ENCODE results near the gene APOF.
"Not testable (repeated sequence)": the region's sequence is repeated elsewhere in the genome, so short reads cannot be mapped to it uniquely, and the experiment has no call there.

Gene APOF

GRCh38 chr12:56362130-56363059 lies at the start of gene APOF:
Gene APOF (minus strand): TSS chr12:56362857. CDS start chr12:56362745, 112 bp downstream.
- intact Hi-C loops (cut with DNase I): loop anchor here (5.0 kb wide), 1 partner anchor 100 kb away; no protein-coding TSS in a partner anchor
- no peak for DNase-seq

- intact Hi-C loops (cut with DNase I): no loop called here
- DNase-seq: peak in 1 of 10 donors; percentile 59
These were observed 49.4 kb upstream of the APOF start for GRCh38 chr12:56411781-56412639.

GRCh38 chr12:56410768-56411167 lies 48.1 kb upstream of the APOF start:
- DNase-seq: peak in 1 of 10 donors; percentile 66
- intact Hi-C loops (cut with DNase I): no loop called here

- intact Hi-C loops (cut with DNase I): no loop called here
These were observed 46.3 kb upstream of the APOF start for GRCh38 chr12:56408799-56409417.

GRCh38 chr12:56404227-56404626 lies 41.6 kb upstream of the APOF start:
- intact Hi-C loops (cut with DNase I); DNase-seq: not testable (repeated sequence)

More at GRCh38 chr12:56408799-56409417, 46.3 kb upstream of the APOF start:
- no peak for DNase-seq

- intact Hi-C loops (cut with DNase I): not testable (repeated sequence)
These were observed 39.0 kb upstream of the APOF start for GRCh38 chr12:56401612-56402011.

GRCh38 chr12:56401125-56401524 lies 38.5 kb upstream of the APOF start:
- DNase-seq; intact Hi-C loops (cut with DNase I): not testable (repeated sequence)

More at GRCh38 chr12:56401612-56402011, 39.0 kb upstream of the APOF start:
- not testable (repeated sequence) for DNase-seq

GRCh38 chr12:56399466-56399865 lies 36.8 kb upstream of the APOF start:
- intact Hi-C loops (cut with DNase I); DNase-seq: not testable (repeated sequence)

GRCh38 chr12:56398324-56398723 lies 35.7 kb upstream of the APOF start:
- intact Hi-C loops (cut with DNase I): no loop called here
- no peak for DNase-seq

GRCh38 chr12:56392331-56392730 lies 29.7 kb upstream of the APOF start:
- no peak for DNase-seq
- intact Hi-C loops (cut with DNase I): no loop called here

GRCh38 chr12:56391721-56392120 lies 29.1 kb upstream of the APOF start:
- intact Hi-C loops (cut with DNase I): no loop called here
- no peak for DNase-seq

GRCh38 chr12:56389412-56389811 lies 26.8 kb upstream of the APOF start:
- intact Hi-C loops (cut with DNase I): no loop called here
- no peak for DNase-seq

- DNase-seq: no peak
- intact Hi-C loops (cut with DNase I): no loop called here
These were observed 24.6 kb upstream of the APOF start for GRCh38 chr12:56387152-56387736.

- intact Hi-C loops (cut with DNase I): no loop called here
- no peak for DNase-seq
These were observed 23.2 kb upstream of the APOF start for GRCh38 chr12:56385873-56386272.

GRCh38 chr12:56382611-56383010 lies 20.0 kb upstream of the APOF start:
- intact Hi-C loops (cut with DNase I): loop anchor here (5.0 kb wide), 1 partner anchor 40 kb away; no protein-coding TSS in a partner anchor
- DNase-seq: no peak

- DNase-seq: no peak
- intact Hi-C loops (cut with DNase I): no loop called here
These were observed 15.3 kb upstream of the APOF start for GRCh38 chr12:56377989-56378316.

GRCh38 chr12:56377310-56377988 lies 14.8 kb upstream of the APOF start:
- DNase-seq: no peak
- intact Hi-C loops (cut with DNase I): no loop called here

GRCh38 chr12:56375598-56376434 lies 13.2 kb upstream of the APOF start:
- no peak for DNase-seq
- intact Hi-C loops (cut with DNase I): no loop called here

All from posterior cingulate gyrus (tissue), 11 donors.